ENCODE measurements around the gene BRAT1.

- TF ChIP-seq, protein P1, sequence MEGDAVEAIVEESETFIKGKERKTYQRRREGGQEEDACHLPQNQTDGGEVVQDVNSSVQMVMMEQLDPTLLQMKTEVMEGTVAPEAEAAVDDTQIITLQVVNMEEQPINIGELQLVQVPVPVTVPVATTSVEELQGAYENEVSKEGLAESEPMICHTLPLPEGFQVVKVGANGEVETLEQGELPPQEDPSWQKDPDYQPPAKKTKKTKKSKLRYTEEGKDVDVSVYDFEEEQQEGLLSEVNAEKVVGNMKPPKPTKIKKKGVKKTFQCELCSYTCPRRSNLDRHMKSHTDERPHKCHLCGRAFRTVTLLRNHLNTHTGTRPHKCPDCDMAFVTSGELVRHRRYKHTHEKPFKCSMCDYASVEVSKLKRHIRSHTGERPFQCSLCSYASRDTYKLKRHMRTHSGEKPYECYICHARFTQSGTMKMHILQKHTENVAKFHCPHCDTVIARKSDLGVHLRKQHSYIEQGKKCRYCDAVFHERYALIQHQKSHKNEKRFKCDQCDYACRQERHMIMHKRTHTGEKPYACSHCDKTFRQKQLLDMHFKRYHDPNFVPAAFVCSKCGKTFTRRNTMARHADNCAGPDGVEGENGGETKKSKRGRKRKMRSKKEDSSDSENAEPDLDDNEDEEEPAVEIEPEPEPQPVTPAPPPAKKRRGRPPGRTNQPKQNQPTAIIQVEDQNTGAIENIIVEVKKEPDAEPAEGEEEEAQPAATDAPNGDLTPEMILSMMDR (IDR thresholded peaks at IDR 0.05) = no peak
- TF ChIP-seq POLR2A (IDR thresholded peaks at IDR 0.05) = no peak
- TF ChIP-seq POLR2AphosphoS5 (IDR thresholded peaks at IDR 0.05; ENCODE audit: insufficient read depth in 1 of 2, low read depth in 1 of 2) = no peak
These were observed 47.4 kb downstream of the BRAT1 start for GRCh38 chr7:2507917-2508306.

All from vagina (tissue), 2 donors.